K562 (cell line): ENCODE results near the gene USP15. TPM values are rescaled to one million over a fixed set of nuclear protein-coding genes. Genes with fewer than 3 reads are reported as not detected.

Source experiments
- CCAR2 ChIP-seq: fragments of 200-400 bp; formaldehyde crosslinking; IDR thresholded peaks from 2 replicates; pipeline ENCODE4 v1.6.1; 2017; ENCODE audit warnings: mild to moderate bottlenecking, low read depth, low read length
- CCNT2 ChIP-seq: IDR thresholded peaks from 2 replicates; pipeline ENCODE4 v1.6.1; 2011; ENCODE audit warnings: borderline replicate concordance, low read depth, mild to moderate bottlenecking, moderate library complexity, mixed read lengths, low read length; ENCODE audit not compliant: insufficient read length; ENCODE audit errors: extremely low read depth
- CEBPB ChIP-seq: fragments of 450-650 bp; IDR thresholded peaks from 2 replicates; pipeline ENCODE4 v1.6.1; 2016; ENCODE audit warnings: missing genetic modification characterization, missing compliant biosample characterization
- DLX4 ChIP-seq: fragments of 250-450 bp; sonication (Bioruptor Pico); IDR thresholded peaks from 2 replicates; pipeline ENCODE4 v1.6.1; 2021; ENCODE audit warnings: mild to moderate bottlenecking
- FIP1L1 ChIP-seq: fragments of 200-400 bp; formaldehyde crosslinking; IDR thresholded peaks from 2 replicates; pipeline ENCODE4 v1.6.1; 2018; ENCODE audit warnings: mild to moderate bottlenecking, low read depth, low read length; ENCODE audit not compliant: poor library complexity, severe bottlenecking
- FOXJ2 ChIP-seq: fragments of 200-800 bp; sonication (Bioruptor generic); IDR thresholded peaks from 2 replicates; pipeline ENCODE4 v1.6.1; 2016; ENCODE audit warnings: missing genetic modification characterization, missing compliant biosample characterization
- HNRNPH1 ChIP-seq: fragments of 200-400 bp; formaldehyde crosslinking; optimal IDR thresholded peaks from 2 replicates; pipeline ENCODE3; 2017; ENCODE audit warnings: low read depth, mild to moderate bottlenecking, low read length, moderate library complexity
- MBD2 ChIP-seq: sonication (generic); IDR thresholded peaks from 2 replicates; pipeline ENCODE4 v1.6.1; 2016; ENCODE audit warnings: low read depth, borderline replicate concordance
- MLLT1 ChIP-seq, 2 experiments: fragments of 450-650 bp; IDR thresholded peaks; 2 replicates each; pipeline ENCODE4 v1.6.1; 2016
- NFIC ChIP-seq: fragments of 450-650 bp; IDR thresholded peaks from 2 replicates; pipeline ENCODE4 v1.6.1; 2017; ENCODE audit warnings: mild to moderate bottlenecking, inconsistent platforms
- POLR2H ChIP-seq: IDR thresholded peaks from 2 replicates; pipeline ENCODE4 v1.6.1; 2016; ENCODE audit warnings: missing genetic modification characterization, low read depth, mild to moderate bottlenecking, control low read depth, missing compliant biosample characterization, moderate library complexity
- SOX6 ChIP-seq: fragments of 450-650 bp; IDR thresholded peaks from 2 replicates; pipeline ENCODE4 v1.6.1; 2014; ENCODE audit warnings: mild to moderate bottlenecking
- STAG1 ChIP-seq: sonication (generic); formaldehyde crosslinking; IDR thresholded peaks from 2 replicates; pipeline ENCODE4 v1.5.0; 2020; ENCODE audit warnings: missing genetic modification reagents, borderline replicate concordance
- STAT5A ChIP-seq: IDR thresholded peaks from 2 replicates; pipeline ENCODE4 v1.6.1; 2012; ENCODE audit warnings: low read length, inconsistent platforms, borderline replicate concordance
- polyA plus RNA-seq, 8 experiments: library from polyadenylated mRNA; depleted of rRNA in 4 of 8; stranded (reverse) in 5 of 8; unstranded in 3 of 8; fragments of >200 nt; fragmentation: Nextera tagmentation in 2 of 8; fragmentation: Illumina TruSeq in 1 of 8; extraction: Ambion mirVana in 2 of 8; extraction: Trizol in 1 of 8; gene quantifications; 2 replicates each; pipeline versions ENCODE4 v1.2.1 to v1.2.3, GENCODE V29; 2011 to 2014; ENCODE audit warnings: inconsistent platforms in 1 of 8, missing spikeins in 1 of 8
- total RNA-seq, 7 experiments: library from RNA; depleted of rRNA in 6 of 7; stranded (reverse); fragments of >200 nt in 6 of 7; fragmentation: Illumina TruSeq in 2 of 7; extraction: Trizol in 2 of 7; gene quantifications; 2 replicates each; pipeline versions ENCODE4 v1.2.1 to v1.2.3, GENCODE V29; 2011 to 2021; ENCODE audit warnings: low replicate concordance in 1 of 7
- TF ChIP-seq, protein P1 (sequence below): fragments of 250-450 bp; sonication (Bioruptor Pico); IDR thresholded peaks from 2 replicates; pipeline ENCODE4 v1.5.0; 2022; ENCODE audit warnings: mild to moderate bottlenecking
- TF ChIP-seq, protein P2 (sequence below): fragments of 450-650 bp; IDR thresholded peaks from 2 replicates; pipeline ENCODE4 v1.6.1; 2016; ENCODE audit warnings: mild to moderate bottlenecking
- TF ChIP-seq, protein P3 (sequence below), 2 experiments: IDR thresholded peaks; 2 replicates each; pipeline ENCODE4 v1.6.1; 2012; ENCODE audit warnings: improper control_type of control experiment in 2 of 2, low read depth in 2 of 2, low read length in 2 of 2, borderline replicate concordance in 1 of 2
- TF ChIP-seq, protein P4 (sequence below): fragments of 450-650 bp; formaldehyde crosslinking; IDR thresholded peaks from 2 replicates; pipeline ENCODE4 v1.4.0; 2022; ENCODE audit warnings: missing genetic modification characterization

The USP15 gene
- total and polyA plus RNA-seq, 9 of the 15 experiments (the other 6 are each of a cell fraction or from before 2014, with no cell fraction given), result 140 to 272 (median 182) TPM

DNA sequence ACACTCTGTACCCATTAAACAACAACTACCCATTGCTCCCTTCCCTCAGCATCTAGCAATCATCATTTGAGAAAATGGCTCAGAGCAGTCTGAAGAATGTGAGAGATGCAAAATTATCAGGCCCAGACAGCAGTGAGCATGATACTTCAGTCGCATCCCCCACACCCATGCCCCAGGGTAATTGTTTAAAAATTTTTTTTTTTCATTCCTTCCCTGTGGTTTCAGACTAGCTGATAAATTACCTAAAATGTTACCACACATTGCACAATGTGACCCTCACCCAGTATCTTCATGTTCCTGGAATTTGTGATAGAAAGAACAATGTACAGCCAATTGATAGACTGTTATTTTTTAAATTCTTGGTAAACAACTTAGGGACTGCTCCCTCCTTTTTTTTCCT, 11.3 kb upstream of the USP15 start (continued):
- TF ChIP-seq MLLT1 (IDR thresholded peaks at IDR 0.05) (peak in 1 of 2 experiments; percentile 68; a peak in 2 of 4 replicates), MBD2 (peak; percentile 53; the same call in 1 of the 2 replicates), CEBPB (peak; percentile 99), SOX6 (peak; percentile 99), CCAR2 (no peak), STAG1 (CRISPR knock-in tag) (no peak), DLX4 (CRISPR knock-in tag) (no peak), POLR2H (tag) (peak; percentile 39; the same call in 1 of the 2 replicates), FOXJ2 (tag) (no peak), FIP1L1 (no peak), HNRNPH1 (no peak), NFIC (peak; percentile 49), CCNT2 (peak; percentile 84), STAT5A (peak; percentile 67; the same call in 1 of the 2 replicates)
- TF ChIP-seq, protein P1, sequence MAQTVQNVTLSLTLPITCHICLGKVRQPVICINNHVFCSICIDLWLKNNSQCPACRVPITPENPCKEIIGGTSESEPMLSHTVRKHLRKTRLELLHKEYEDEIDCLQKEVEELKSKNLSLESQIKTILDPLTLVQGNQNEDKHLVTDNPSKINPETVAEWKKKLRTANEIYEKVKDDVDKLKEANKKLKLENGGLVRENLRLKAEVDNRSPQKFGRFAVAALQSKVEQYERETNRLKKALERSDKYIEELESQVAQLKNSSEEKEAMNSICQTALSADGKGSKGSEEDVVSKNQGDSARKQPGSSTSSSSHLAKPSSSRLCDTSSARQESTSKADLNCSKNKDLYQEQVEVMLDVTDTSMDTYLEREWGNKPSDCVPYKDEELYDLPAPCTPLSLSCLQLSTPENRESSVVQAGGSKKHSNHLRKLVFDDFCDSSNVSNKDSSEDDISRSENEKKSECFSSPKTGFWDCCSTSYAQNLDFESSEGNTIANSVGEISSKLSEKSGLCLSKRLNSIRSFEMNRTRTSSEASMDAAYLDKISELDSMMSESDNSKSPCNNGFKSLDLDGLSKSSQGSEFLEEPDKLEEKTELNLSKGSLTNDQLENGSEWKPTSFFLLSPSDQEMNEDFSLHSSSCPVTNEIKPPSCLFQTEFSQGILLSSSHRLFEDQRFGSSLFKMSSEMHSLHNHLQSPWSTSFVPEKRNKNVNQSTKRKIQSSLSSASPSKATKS, result no peak
- TF ChIP-seq, protein P2, sequence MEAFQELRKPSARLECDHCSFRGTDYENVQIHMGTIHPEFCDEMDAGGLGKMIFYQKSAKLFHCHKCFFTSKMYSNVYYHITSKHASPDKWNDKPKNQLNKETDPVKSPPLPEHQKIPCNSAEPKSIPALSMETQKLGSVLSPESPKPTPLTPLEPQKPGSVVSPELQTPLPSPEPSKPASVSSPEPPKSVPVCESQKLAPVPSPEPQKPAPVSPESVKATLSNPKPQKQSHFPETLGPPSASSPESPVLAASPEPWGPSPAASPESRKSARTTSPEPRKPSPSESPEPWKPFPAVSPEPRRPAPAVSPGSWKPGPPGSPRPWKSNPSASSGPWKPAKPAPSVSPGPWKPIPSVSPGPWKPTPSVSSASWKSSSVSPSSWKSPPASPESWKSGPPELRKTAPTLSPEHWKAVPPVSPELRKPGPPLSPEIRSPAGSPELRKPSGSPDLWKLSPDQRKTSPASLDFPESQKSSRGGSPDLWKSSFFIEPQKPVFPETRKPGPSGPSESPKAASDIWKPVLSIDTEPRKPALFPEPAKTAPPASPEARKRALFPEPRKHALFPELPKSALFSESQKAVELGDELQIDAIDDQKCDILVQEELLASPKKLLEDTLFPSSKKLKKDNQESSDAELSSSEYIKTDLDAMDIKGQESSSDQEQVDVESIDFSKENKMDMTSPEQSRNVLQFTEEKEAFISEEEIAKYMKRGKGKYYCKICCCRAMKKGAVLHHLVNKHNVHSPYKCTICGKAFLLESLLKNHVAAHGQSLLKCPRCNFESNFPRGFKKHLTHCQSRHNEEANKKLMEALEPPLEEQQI, result peak; percentile 55; the same call in 1 of the 2 replicates
- TF ChIP-seq, protein P3, sequence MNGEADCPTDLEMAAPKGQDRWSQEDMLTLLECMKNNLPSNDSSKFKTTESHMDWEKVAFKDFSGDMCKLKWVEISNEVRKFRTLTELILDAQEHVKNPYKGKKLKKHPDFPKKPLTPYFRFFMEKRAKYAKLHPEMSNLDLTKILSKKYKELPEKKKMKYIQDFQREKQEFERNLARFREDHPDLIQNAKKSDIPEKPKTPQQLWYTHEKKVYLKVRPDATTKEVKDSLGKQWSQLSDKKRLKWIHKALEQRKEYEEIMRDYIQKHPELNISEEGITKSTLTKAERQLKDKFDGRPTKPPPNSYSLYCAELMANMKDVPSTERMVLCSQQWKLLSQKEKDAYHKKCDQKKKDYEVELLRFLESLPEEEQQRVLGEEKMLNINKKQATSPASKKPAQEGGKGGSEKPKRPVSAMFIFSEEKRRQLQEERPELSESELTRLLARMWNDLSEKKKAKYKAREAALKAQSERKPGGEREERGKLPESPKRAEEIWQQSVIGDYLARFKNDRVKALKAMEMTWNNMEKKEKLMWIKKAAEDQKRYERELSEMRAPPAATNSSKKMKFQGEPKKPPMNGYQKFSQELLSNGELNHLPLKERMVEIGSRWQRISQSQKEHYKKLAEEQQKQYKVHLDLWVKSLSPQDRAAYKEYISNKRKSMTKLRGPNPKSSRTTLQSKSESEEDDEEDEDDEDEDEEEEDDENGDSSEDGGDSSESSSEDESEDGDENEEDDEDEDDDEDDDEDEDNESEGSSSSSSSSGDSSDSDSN (IDR thresholded peaks at IDR 0.05; ENCODE audit: borderline replicate concordance in 1 of 2, low read depth in 2 of 2, low read length in 2 of 2), result no peak
- TF ChIP-seq, protein P4, sequence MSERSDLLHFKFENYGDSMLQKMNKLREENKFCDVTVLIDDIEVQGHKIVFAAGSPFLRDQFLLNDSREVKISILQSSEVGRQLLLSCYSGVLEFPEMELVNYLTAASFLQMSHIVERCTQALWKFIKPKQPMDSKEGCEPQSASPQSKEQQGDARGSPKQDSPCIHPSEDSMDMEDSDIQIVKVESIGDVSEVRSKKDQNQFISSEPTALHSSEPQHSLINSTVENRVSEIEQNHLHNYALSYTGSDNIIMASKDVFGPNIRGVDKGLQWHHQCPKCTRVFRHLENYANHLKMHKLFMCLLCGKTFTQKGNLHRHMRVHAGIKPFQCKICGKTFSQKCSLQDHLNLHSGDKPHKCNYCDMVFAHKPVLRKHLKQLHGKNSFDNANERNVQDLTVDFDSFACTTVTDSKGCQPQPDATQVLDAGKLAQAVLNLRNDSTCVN, result no peak
